Panc1 (cell line): Measurements from ENCODE around the gene ITGA2. TPM values are rescaled to one million over a fixed set of nuclear protein-coding genes. Genes with fewer than 3 reads are reported as not detected.

ENCODE experiments used
- ATAC-seq: fragments of 200-7000 bp; cut with Tn5 transposase; 2 replicates; pipeline ENCODE4 v1.9.1; 2020; ENCODE audit warnings: mild to moderate bottlenecking, moderate library complexity
- BruUV-seq: library from RNA; stranded (reverse); fragments of 400-500 nt; replicated peaks from 2 replicates; lab custom pipeline; 2021; lab: Mats Ljungman, UMichigan
- CTCF ChIA-PET: fragments of 300-600 bp; sonication (Branson Sonifier 250); formaldehyde crosslinking; loops from one replicate; lab custom pipeline; 2022; ENCODE audit warnings: antibody characterized with exemption; lab: Charles Lee
- POLR2A ChIA-PET: fragments of 300-600 bp; sonication (Branson Sonifier 250); formaldehyde crosslinking; loops from one replicate; lab custom pipeline; 2022; ENCODE audit warnings: antibody characterized with exemption; lab: Charles Lee
- DNase-seq: peaks from one replicate; pipeline ENCODE4 v3.0.0-alpha.2; 2010; ENCODE audit warnings: low read depth, low spot score
- H3K27ac ChIP-seq: 2 replicates; pipeline ENCODE4 v1.5.1; 2011; ENCODE audit warnings: mild to moderate bottlenecking, low read length, inconsistent platforms
- H3K27me3 ChIP-seq: fragments of 200-500 bp; sonication (Bioruptor generic); 2 replicates; pipeline ENCODE4 v1.6.0; 2014; ENCODE audit warnings: low read length, inconsistent platforms; ENCODE audit not compliant: control insufficient read depth, insufficient read depth
- H3K36me3 ChIP-seq: fragments of 200-500 bp; sonication (Bioruptor generic); 2 replicates; pipeline ENCODE4 v1.5.1; 2014; ENCODE audit warnings: inconsistent platforms, mild to moderate bottlenecking, low read length, moderate library complexity; ENCODE audit not compliant: control insufficient read depth, insufficient read depth
- H3K4me1 ChIP-seq: 2 replicates; pipeline ENCODE4 v1.5.1; 2011; ENCODE audit warnings: inconsistent platforms, mild to moderate bottlenecking, low read length, moderate library complexity; ENCODE audit not compliant: control insufficient read depth, insufficient read depth
- H3K4me3 ChIP-seq, 2 experiments: 2 replicates each; pipeline ENCODE4 v1.5.1; 2011 to 2012; ENCODE audit warnings: low read depth in 2 of 2, low read length in 2 of 2, mild to moderate bottlenecking in 2 of 2, inconsistent platforms in 1 of 2, moderate library complexity in 1 of 2
- H3K9me3 ChIP-seq: fragments of 200-500 bp; sonication (Bioruptor generic); 2 replicates; pipeline ENCODE4 v1.5.1; 2014; ENCODE audit warnings: low read depth, mild to moderate bottlenecking, inconsistent platforms, low read length, moderate library complexity; ENCODE audit not compliant: control insufficient read depth, insufficient read depth
- POLR2AphosphoS5 ChIP-seq: IDR thresholded peaks from 2 replicates; pipeline ENCODE4 v1.6.1; 2012; ENCODE audit warnings: mild to moderate bottlenecking, low read depth, low read length, moderate library complexity
- REST ChIP-seq, 2 experiments: IDR thresholded peaks; 2 replicates each; pipeline ENCODE4 v1.6.1; 2011 to 2012; ENCODE audit warnings: low read depth in 2 of 2, control low read depth in 1 of 2, low read length in 1 of 2, mild to moderate bottlenecking in 1 of 2, moderate library complexity in 1 of 2; ENCODE audit not compliant: insufficient read depth in 1 of 2
- SIN3A ChIP-seq: IDR thresholded peaks from 2 replicates; pipeline ENCODE4 v1.6.1; 2012; ENCODE audit warnings: low read depth, mild to moderate bottlenecking, low read length, moderate library complexity, borderline replicate concordance; ENCODE audit not compliant: insufficient read depth
- TCF7L2 ChIP-seq: IDR thresholded peaks from 2 replicates; pipeline ENCODE4 v1.6.1; 2011; ENCODE audit warnings: mild to moderate bottlenecking, low read depth, low read length, inconsistent platforms
- in situ Hi-C: cut with HindIII; loops from 2 replicates; pipeline ENCODE4 v1.10.0; 2016; ENCODE audit warnings: low sequenced_read_pairs, low pct_unique_long_range_greater_than_20kb
- intact Hi-C: fragments of 100-400 bp; cut with micrococcal nuclease; formaldehyde crosslinking; loops from one replicate; pipeline ENCODE4 v1.10.0; 2022; ENCODE audit not compliant: unreplicated experiment
- total RNA-seq: library from RNA; stranded (reverse); gene quantifications from one replicate; pipeline ENCODE4 v1.2.1, GENCODE V29; 2021; ENCODE audit not compliant: unreplicated experiment
- TF ChIP-seq, protein P1 (sequence below): fragments of 450-650 bp; IDR thresholded peaks from 2 replicates; pipeline ENCODE4 v1.5.1; 2017; ENCODE audit warnings: mild to moderate bottlenecking

The ITGA2 gene
- total RNA-seq, 1 experiment from 2014 or later = 41.8 TPM

DNA sequence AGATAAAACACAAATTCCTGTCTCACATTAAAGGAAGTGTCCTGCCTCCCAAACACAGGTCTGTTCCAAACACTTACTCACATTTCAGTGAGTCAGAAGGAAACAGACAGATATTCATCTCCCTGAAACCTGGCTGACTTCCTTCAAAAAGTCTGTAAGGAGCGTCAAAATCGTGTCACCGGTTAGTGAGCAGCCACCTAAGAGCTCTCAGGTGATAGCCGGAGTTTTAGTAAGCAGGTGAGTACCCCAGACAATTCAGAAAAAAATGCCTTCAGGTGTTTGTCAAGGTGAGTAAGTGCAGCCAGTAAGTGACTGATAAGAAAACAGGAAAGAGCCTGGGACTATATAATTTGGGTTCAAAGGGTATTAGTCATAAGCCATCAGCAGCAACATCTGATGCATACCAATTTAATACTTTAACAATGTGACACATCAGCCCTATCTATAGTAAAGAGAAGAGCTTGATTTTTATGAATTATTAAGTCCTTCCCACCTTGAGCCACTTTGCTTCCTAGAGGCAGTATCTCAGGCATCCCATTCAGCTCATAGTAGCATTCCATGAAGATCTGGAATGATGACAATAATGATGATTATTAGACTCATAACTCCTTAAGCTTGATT, 1.3 kb upstream of the ITGA2 start:
- DNase-seq (peak; percentile 91), ATAC-seq (peak; percentile 45)
- Histone ChIP-seq H3K36me3 (peaks cover 4% of the 10 kb centered on the region; the same call in 1 of the 2 replicates), H3K4me3 (peak overlapping the region; percentile 80 to 92; a peak in 2 of 4 replicates), H3K9me3 (no peaks in the 10 kb centered on the region), H3K27me3 (no peaks in the 10 kb centered on the region), H3K4me1 (peaks cover 36% of the 10 kb centered on the region), H3K27ac (peak overlapping the region; percentile 92)
- TF ChIP-seq SIN3A (no peak), TCF7L2 (peak; percentile 88)
- ChIA-PET POLR2A (interaction anchor here (0.6 kb wide), 1 partner anchor 55 kb away, joined by 4 read pairs; no protein-coding TSS in a partner anchor), CTCF (no interaction called here)
- intact Hi-C loops (no loop called here), in situ Hi-C loops (no loop called here)
- TSS peak; percentile 85 for BruUV-seq

GRCh38 chr5:52988335-52989024, 672 bp upstream of the ITGA2 start:
- no peak for TF ChIP-seq POLR2AphosphoS5
- TF ChIP-seq SIN3A = no peak
- TF ChIP-seq, protein P1, sequence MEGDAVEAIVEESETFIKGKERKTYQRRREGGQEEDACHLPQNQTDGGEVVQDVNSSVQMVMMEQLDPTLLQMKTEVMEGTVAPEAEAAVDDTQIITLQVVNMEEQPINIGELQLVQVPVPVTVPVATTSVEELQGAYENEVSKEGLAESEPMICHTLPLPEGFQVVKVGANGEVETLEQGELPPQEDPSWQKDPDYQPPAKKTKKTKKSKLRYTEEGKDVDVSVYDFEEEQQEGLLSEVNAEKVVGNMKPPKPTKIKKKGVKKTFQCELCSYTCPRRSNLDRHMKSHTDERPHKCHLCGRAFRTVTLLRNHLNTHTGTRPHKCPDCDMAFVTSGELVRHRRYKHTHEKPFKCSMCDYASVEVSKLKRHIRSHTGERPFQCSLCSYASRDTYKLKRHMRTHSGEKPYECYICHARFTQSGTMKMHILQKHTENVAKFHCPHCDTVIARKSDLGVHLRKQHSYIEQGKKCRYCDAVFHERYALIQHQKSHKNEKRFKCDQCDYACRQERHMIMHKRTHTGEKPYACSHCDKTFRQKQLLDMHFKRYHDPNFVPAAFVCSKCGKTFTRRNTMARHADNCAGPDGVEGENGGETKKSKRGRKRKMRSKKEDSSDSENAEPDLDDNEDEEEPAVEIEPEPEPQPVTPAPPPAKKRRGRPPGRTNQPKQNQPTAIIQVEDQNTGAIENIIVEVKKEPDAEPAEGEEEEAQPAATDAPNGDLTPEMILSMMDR = no peak
- TF ChIP-seq REST (IDR thresholded peaks at IDR 0.05; ENCODE audit: insufficient read depth in 1 of 2, low read depth in 2 of 2, low read length in 1 of 2) = no peak
- TF ChIP-seq TCF7L2 = no peak
- Histone ChIP-seq H3K4me3 (peak overlapping the region; percentile 80 to 92), H3K9me3 (no peaks in the 10 kb centered on the region), H3K4me1 (peaks cover 43% of the 10 kb centered on the region), H3K27ac (peak overlapping the region; percentile 92), H3K36me3 (peaks cover 4% of the 10 kb centered on the region; the same call in 1 of the 2 replicates), H3K27me3 (no peaks in the 10 kb centered on the region)
- BruUV-seq = no TSS peak
- DNase-seq = no peak
- intact Hi-C loops (no loop called here), in situ Hi-C loops (no loop called here)
- ATAC-seq = peak; percentile 66
- CTCF ChIA-PET = interaction anchor here (1.1 kb wide), 1 partner anchor 23 kb away, joined by 4 read pairs; no protein-coding TSS in a partner anchor
- POLR2A ChIA-PET = no interaction called here
